K562 (cell line): Measurements from ENCODE around the gene CHAMP1. TPM values are rescaled to one million over a fixed set of nuclear protein-coding genes. Genes with fewer than 3 reads are reported as not detected.

Source experiments
- CEBPB ChIP-seq: fragments of 450-650 bp; IDR thresholded peaks from 2 replicates; pipeline ENCODE4 v1.6.1; 2016; ENCODE audit warnings: missing genetic modification characterization, missing compliant biosample characterization
- COPS2 ChIP-seq: fragments of 450-650 bp; conservative IDR thresholded peaks from 2 replicates; pipeline ENCODE4 v1.6.1; 2016; ENCODE audit warnings: mild to moderate bottlenecking, moderate library complexity
- DDX20 ChIP-seq: fragments of 450-650 bp; IDR thresholded peaks from 2 replicates; pipeline ENCODE4 v1.6.1; 2016; ENCODE audit warnings: missing genetic modification characterization, low read depth, mild to moderate bottlenecking, missing compliant biosample characterization, moderate library complexity
- FOXJ2 ChIP-seq: fragments of 200-800 bp; sonication (Bioruptor generic); IDR thresholded peaks from 2 replicates; pipeline ENCODE4 v1.6.1; 2016; ENCODE audit warnings: missing genetic modification characterization, missing compliant biosample characterization
- GABPB1 ChIP-seq: sonication (generic); formaldehyde crosslinking; IDR thresholded peaks from 2 replicates; pipeline ENCODE4 v1.8.0; 2022; ENCODE audit warnings: mild to moderate bottlenecking, missing genetic modification reagents
- HCFC1 ChIP-seq: IDR thresholded peaks from 2 replicates; pipeline ENCODE4 v1.6.1; 2012; ENCODE audit warnings: low read depth, low read length, improper control_type of control experiment
- HDAC1 ChIP-seq, 2 experiments: fragments of 450-650 bp; IDR thresholded peaks; 2 replicates each; pipeline ENCODE4 v1.6.1; 2016 to 2017; ENCODE audit warnings: inconsistent platforms in 1 of 2, mild to moderate bottlenecking in 1 of 2, moderate library complexity in 1 of 2
- NCOA6 ChIP-seq: fragments of 450-650 bp; IDR thresholded peaks from 2 replicates; pipeline ENCODE4 v1.6.1; 2017; ENCODE audit warnings: mild to moderate bottlenecking
- NEUROD1 ChIP-seq: fragments of 150-350 bp; IDR thresholded peaks from 2 replicates; pipeline ENCODE4 v1.6.1; 2014; ENCODE audit warnings: borderline replicate concordance, low read length, low read depth; ENCODE audit not compliant: partially characterized antibody
- POLR2A ChIP-seq: fragments of 450-650 bp; conservative IDR thresholded peaks from 2 replicates; pipeline ENCODE4 v1.6.1; 2016
- RAD21 ChIP-seq, 2 experiments: fragments of 250-450 bp in 1 of 2; fragments of 450-650 bp in 1 of 2; sonication (Bioruptor Pico) in 1 of 2; formaldehyde crosslinking in 1 of 2; IDR thresholded peaks in 1 of 2; conservative IDR thresholded peaks in 1 of 2; 2 replicates each; pipeline versions ENCODE4 v1.4.0 to v1.8.0; 2020 to 2022; ENCODE audit warnings: mild to moderate bottlenecking in 2 of 2, moderate library complexity in 1 of 2
- SP1 ChIP-seq: sonication (generic); formaldehyde crosslinking; IDR thresholded peaks from 2 replicates; pipeline ENCODE4 v1.8.1; 2022; ENCODE audit warnings: mild to moderate bottlenecking, missing genetic modification reagents
- ZNF124 ChIP-seq: sonication (generic); formaldehyde crosslinking; IDR thresholded peaks from 2 replicates; pipeline ENCODE4 v1.8.1; 2022; ENCODE audit warnings: missing genetic modification reagents
- ZNF133 ChIP-seq: fragments of 250-450 bp; sonication (Bioruptor Pico); IDR thresholded peaks from 2 replicates; pipeline ENCODE4 v1.4.0; 2020; ENCODE audit warnings: mild to moderate bottlenecking
- ZNF134 ChIP-seq: fragments of 250-450 bp; sonication (Bioruptor Pico); conservative IDR thresholded peaks from 2 replicates; pipeline ENCODE4 v1.4.0; 2020
- ZNF282 ChIP-seq: sonication (generic); formaldehyde crosslinking; IDR thresholded peaks from 2 replicates; pipeline ENCODE4 v1.8.1; 2023; ENCODE audit warnings: missing genetic modification reagents
- ZNF3 ChIP-seq: fragments of 250-450 bp; sonication (Bioruptor Pico); IDR thresholded peaks from 2 replicates; pipeline ENCODE4 v1.5.0; 2021; ENCODE audit warnings: mild to moderate bottlenecking, moderate library complexity
- polyA plus RNA-seq, 8 experiments: library from polyadenylated mRNA; depleted of rRNA in 4 of 8; stranded (reverse) in 5 of 8; unstranded in 3 of 8; fragments of >200 nt; fragmentation: Nextera tagmentation in 2 of 8; fragmentation: Illumina TruSeq in 1 of 8; extraction: Ambion mirVana in 2 of 8; extraction: Trizol in 1 of 8; gene quantifications; 2 replicates each; pipeline versions ENCODE4 v1.2.1 to v1.2.3, GENCODE V29; 2011 to 2014; ENCODE audit warnings: inconsistent platforms in 1 of 8, missing spikeins in 1 of 8
- total RNA-seq, 7 experiments: library from RNA; depleted of rRNA in 6 of 7; stranded (reverse); fragments of >200 nt in 6 of 7; fragmentation: Illumina TruSeq in 2 of 7; extraction: Trizol in 2 of 7; gene quantifications; 2 replicates each; pipeline versions ENCODE4 v1.2.1 to v1.2.3, GENCODE V29; 2011 to 2021; ENCODE audit warnings: low replicate concordance in 1 of 7
- TF ChIP-seq, protein P1 (sequence below): fragments of 200-800 bp; sonication (Bioruptor generic); IDR thresholded peaks from 2 replicates; pipeline ENCODE4 v1.6.1; 2016; ENCODE audit warnings: missing genetic modification characterization, missing compliant biosample characterization
- TF ChIP-seq, protein P2 (sequence below), 2 experiments: fragments of 200-800 bp in 1 of 2; sonication (Bioruptor generic) in 1 of 2; sonication (generic) in 1 of 2; formaldehyde crosslinking in 1 of 2; IDR thresholded peaks in 1 of 2; conservative IDR thresholded peaks in 1 of 2; 2 replicates each; pipeline versions ENCODE4 v1.5.0 to v1.6.1; 2016 to 2020; ENCODE audit warnings: missing compliant biosample characterization in 1 of 2, missing genetic modification characterization in 1 of 2, missing genetic modification reagents in 1 of 2
- TF ChIP-seq, protein P3 (sequence below): fragments of 450-650 bp; IDR thresholded peaks from 2 replicates; pipeline ENCODE4 v1.6.1; 2016; ENCODE audit warnings: borderline replicate concordance

Gene CHAMP1
- total and polyA plus RNA-seq, 9 of the 15 experiments (the other 6 are each of a cell fraction or from before 2014, with no cell fraction given) = 0.70 to 40.6 (median 15.3) TPM

DNA sequence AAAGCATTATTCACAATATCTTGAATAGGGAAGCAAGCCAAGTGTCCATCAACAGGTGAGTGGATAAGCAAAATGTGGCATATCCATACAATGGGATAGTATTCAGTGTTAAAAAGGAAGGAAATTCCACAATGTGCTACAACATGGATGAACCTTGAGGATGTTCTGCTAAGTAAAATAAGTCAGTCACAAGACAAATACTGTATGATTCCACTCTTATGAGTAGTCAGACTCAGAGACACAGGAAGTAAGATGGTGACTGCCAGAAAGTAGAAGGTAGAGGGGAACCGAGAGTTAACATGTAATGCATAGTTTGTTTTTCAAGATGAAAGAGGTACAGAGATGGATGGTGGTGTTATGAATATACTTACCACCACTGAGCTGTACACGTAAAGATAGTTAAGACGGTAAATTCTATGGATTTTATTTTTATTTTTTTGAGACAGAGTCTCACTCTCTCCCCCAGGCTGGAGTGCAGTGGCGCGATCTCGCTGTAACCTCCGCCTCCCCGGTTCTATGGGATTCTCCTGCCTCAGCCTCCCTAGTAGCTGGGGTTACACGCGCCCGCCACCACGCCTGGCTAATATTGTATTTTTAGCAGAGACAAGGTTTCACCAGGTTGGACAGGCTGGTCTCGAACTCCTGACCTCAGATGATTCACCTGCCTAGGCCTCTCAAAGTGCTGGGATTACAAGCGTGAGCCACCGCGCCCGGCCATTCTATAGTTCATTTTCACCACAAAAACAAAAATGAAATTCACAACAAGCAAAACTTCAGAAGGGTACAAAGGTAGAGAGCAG is 1.0 kb upstream of the CHAMP1 start (continued):
- TF ChIP-seq, protein P1, sequence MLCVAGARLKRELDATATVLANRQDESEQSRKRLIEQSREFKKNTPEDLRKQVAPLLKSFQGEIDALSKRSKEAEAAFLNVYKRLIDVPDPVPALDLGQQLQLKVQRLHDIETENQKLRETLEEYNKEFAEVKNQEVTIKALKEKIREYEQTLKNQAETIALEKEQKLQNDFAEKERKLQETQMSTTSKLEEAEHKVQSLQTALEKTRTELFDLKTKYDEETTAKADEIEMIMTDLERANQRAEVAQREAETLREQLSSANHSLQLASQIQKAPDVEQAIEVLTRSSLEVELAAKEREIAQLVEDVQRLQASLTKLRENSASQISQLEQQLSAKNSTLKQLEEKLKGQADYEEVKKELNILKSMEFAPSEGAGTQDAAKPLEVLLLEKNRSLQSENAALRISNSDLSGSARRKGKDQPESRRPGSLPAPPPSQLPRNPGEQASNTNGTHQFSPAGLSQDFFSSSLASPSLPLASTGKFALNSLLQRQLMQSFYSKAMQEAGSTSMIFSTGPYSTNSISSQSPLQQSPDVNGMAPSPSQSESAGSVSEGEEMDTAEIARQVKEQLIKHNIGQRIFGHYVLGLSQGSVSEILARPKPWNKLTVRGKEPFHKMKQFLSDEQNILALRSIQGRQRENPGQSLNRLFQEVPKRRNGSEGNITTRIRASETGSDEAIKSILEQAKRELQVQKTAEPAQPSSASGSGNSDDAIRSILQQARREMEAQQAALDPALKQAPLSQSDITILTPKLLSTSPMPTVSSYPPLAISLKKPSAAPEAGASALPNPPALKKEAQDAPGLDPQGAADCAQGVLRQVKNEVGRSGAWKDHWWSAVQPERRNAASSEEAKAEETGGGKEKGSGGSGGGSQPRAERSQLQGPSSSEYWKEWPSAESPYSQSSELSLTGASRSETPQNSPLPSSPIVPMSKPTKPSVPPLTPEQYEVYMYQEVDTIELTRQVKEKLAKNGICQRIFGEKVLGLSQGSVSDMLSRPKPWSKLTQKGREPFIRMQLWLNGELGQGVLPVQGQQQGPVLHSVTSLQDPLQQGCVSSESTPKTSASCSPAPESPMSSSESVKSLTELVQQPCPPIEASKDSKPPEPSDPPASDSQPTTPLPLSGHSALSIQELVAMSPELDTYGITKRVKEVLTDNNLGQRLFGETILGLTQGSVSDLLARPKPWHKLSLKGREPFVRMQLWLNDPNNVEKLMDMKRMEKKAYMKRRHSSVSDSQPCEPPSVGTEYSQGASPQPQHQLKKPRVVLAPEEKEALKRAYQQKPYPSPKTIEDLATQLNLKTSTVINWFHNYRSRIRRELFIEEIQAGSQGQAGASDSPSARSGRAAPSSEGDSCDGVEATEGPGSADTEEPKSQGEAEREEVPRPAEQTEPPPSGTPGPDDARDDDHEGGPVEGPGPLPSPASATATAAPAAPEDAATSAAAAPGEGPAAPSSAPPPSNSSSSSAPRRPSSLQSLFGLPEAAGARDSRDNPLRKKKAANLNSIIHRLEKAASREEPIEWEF (CRISPR knock-in tag) = no peak
- TF ChIP-seq, protein P2, sequence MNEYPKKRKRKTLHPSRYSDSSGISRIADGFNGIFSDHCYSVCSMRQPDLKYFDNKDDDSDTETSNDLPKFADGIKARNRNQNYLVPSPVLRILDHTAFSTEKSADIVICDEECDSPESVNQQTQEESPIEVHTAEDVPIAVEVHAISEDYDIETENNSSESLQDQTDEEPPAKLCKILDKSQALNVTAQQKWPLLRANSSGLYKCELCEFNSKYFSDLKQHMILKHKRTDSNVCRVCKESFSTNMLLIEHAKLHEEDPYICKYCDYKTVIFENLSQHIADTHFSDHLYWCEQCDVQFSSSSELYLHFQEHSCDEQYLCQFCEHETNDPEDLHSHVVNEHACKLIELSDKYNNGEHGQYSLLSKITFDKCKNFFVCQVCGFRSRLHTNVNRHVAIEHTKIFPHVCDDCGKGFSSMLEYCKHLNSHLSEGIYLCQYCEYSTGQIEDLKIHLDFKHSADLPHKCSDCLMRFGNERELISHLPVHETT (CRISPR knock-in tag; conservative IDR thresholded peaks at IDR 0.05 in 1 of 2, IDR thresholded peaks at IDR 0.05 in 1 of 2) = no peak
- TF ChIP-seq COPS2 (no peak), ZNF134 (CRISPR knock-in tag) (no peak), HCFC1 (no peak), ZNF124 (CRISPR knock-in tag) (no peak), CEBPB (tag) (no peak), NEUROD1 (no peak), SP1 (no peak), ZNF282 (CRISPR knock-in tag) (no peak), ZNF133 (no peak), DDX20 (tag) (no peak), ZNF3 (CRISPR knock-in tag) (no peak), POLR2A (peak; percentile 44), NCOA6 (no peak), RAD21 (CRISPR knock-in tag; conservative IDR thresholded peaks at IDR 0.05 in 1 of 2, IDR thresholded peaks at IDR 0.05 in 1 of 2) (no peak), FOXJ2 (tag) (no peak), GABPB1 (CRISPR knock-in tag) (no peak), HDAC1 (IDR thresholded peaks at IDR 0.05) (no peak)
- TF ChIP-seq, protein P3, sequence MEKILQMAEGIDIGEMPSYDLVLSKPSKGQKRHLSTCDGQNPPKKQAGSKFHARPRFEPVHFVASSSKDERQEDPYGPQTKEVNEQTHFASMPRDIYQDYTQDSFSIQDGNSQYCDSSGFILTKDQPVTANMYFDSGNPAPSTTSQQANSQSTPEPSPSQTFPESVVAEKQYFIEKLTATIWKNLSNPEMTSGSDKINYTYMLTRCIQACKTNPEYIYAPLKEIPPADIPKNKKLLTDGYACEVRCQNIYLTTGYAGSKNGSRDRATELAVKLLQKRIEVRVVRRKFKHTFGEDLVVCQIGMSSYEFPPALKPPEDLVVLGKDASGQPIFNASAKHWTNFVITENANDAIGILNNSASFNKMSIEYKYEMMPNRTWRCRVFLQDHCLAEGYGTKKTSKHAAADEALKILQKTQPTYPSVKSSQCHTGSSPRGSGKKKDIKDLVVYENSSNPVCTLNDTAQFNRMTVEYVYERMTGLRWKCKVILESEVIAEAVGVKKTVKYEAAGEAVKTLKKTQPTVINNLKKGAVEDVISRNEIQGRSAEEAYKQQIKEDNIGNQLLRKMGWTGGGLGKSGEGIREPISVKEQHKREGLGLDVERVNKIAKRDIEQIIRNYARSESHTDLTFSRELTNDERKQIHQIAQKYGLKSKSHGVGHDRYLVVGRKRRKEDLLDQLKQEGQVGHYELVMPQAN = no peak
